Transverse colon (tissue), 4 donors: Measurements from ENCODE around the gene EPS8.

Experiments used
- EP300 ChIP-seq: sonication (generic); formaldehyde crosslinking; IDR thresholded peaks from one replicate; pipeline ENCODE4 v1.6.1; 2017; ENCODE audit warnings: antibody characterized with exemption, low read depth
- POLR2AphosphoS5 ChIP-seq, 3 donors: sonication (generic); formaldehyde crosslinking; IDR thresholded peaks; one replicate each; pipeline ENCODE4 v1.6.1; 2016; ENCODE audit warnings: antibody characterized with exemption in 3 of 3
- TF ChIP-seq, protein P1 (sequence below), 5 experiments: fragments of 200-600 bp in 3 of 5; fragments of 450-650 bp in 2 of 5; sonication (generic) in 3 of 5; IDR thresholded peaks; 1 replicate in 2 of 5; 2 replicates in 3 of 5; pipeline ENCODE4 v1.5.1; 2016 to 2017; ENCODE audit warnings: antibody characterized with exemption in 5 of 5, inconsistent platforms in 3 of 5, mild to moderate bottlenecking in 2 of 5, moderate library complexity in 1 of 5

DNA sequence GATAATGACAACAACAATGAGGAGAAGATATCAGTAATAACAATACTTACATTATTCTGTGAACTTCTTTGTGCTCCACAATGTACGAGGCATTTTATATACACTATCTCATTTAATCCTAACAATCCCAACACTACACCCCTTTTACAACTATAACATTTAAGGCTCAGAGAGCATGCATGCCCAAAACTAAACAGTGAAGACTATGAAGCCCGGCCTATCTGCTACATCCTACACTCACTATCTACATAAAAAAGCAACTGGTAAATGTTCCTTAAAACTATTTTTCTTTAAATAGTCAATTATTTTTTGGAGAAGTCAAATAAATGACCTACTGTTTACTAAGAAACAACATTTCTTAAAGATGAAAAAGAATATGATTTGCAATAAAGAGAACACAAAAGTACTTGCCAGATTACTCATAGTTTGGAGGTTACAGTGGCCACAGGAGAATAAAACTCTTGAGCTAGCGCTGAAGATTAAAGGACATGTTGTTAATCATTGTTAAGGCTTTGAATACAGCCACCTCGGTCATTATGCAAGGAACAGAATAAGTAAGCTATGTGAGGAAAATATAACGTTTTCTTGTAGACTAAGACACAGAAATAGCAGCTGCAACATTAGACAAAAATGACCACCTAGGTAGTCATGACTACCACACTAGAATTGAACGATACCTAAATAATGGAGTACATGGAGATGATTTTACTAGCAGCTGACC is 56.7 kb downstream of the EPS8 start:
- TF ChIP-seq EP300, result no peak
- TF ChIP-seq, protein P1, sequence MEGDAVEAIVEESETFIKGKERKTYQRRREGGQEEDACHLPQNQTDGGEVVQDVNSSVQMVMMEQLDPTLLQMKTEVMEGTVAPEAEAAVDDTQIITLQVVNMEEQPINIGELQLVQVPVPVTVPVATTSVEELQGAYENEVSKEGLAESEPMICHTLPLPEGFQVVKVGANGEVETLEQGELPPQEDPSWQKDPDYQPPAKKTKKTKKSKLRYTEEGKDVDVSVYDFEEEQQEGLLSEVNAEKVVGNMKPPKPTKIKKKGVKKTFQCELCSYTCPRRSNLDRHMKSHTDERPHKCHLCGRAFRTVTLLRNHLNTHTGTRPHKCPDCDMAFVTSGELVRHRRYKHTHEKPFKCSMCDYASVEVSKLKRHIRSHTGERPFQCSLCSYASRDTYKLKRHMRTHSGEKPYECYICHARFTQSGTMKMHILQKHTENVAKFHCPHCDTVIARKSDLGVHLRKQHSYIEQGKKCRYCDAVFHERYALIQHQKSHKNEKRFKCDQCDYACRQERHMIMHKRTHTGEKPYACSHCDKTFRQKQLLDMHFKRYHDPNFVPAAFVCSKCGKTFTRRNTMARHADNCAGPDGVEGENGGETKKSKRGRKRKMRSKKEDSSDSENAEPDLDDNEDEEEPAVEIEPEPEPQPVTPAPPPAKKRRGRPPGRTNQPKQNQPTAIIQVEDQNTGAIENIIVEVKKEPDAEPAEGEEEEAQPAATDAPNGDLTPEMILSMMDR (IDR thresholded peaks at IDR 0.05), result no peak
- TF ChIP-seq POLR2AphosphoS5 (IDR thresholded peaks at IDR 0.05), result peak in 1 of 3 donors; percentile 20
